ENCODE data around the gene ATF6.

Gene ATF6

GRCh38 chr1:161933592-161934588, 167.8 kb downstream of the ATF6 start:
- H3K27me3 ChIP-seq (ENCODE audit: insufficient read depth, low read length), result no peaks in the 10 kb centered on the region
- no peak overlapping the region for H3K4me3 ChIP-seq (ENCODE audit: low read depth, low read length)
- peaks cover 23% of the 10 kb centered on the region for H3K4me1 ChIP-seq (ENCODE audit: control insufficient read depth, insufficient read depth, low read length, unreplicated experiment)
- no peaks in the 10 kb centered on the region for H3K79me2 ChIP-seq (ENCODE audit: control insufficient read depth, insufficient read depth, low read length, unreplicated experiment)
- no peak overlapping the region for H2AFZ ChIP-seq (ENCODE audit: low read length, unreplicated experiment)
- no peak overlapping the region for H3K27ac ChIP-seq (ENCODE audit: low read depth, low read length)
- H3K36me3 ChIP-seq (ENCODE audit: insufficient read depth, low read length), result peaks cover 6% of the 10 kb centered on the region; the same call in 1 of the 2 replicates

GRCh38 chr1:161935264-161935663, 169.1 kb downstream of the ATF6 start:
- no peaks in the 10 kb centered on the region for H3K79me2 ChIP-seq (ENCODE audit: control insufficient read depth, insufficient read depth, low read length, unreplicated experiment)
- H3K4me1 ChIP-seq (ENCODE audit: control insufficient read depth, insufficient read depth, low read length, unreplicated experiment), result peaks cover 9% of the 10 kb centered on the region
- no peak overlapping the region for H3K4me3 ChIP-seq (ENCODE audit: low read depth, low read length)
- peaks cover 6% of the 10 kb centered on the region; the same call in 1 of the 2 replicates for H3K36me3 ChIP-seq (ENCODE audit: insufficient read depth, low read length)
- H3K27ac ChIP-seq (ENCODE audit: low read depth, low read length), result no peak overlapping the region
- no peak overlapping the region for H2AFZ ChIP-seq (ENCODE audit: low read length, unreplicated experiment)
- H3K27me3 ChIP-seq (ENCODE audit: insufficient read depth, low read length), result no peaks in the 10 kb centered on the region

DNA sequence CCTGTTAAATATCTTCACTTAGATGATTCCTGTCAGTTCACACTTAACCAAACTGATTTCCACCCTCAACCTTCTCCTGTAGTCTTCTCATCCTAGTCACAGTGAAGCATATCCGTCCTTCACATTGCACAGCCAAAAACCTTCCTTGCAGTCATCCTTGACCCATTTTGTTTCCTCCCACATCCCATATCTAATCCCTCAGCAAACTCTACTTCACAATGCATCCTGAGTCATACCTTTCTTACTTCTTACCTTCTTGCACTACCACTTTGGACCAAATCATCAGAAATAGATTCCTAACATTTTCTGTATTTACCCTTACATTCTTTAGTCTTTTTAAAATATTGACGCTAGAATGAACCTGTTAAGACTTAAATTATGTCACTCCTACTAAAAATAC, 170.7 kb downstream of the ATF6 start:
- Histone ChIP-seq H2AFZ (ENCODE audit: low read length, unreplicated experiment) (no peak overlapping the region), H3K79me2 (ENCODE audit: control insufficient read depth, insufficient read depth, low read length, unreplicated experiment) (no peaks in the 10 kb centered on the region), H3K27ac (ENCODE audit: low read depth, low read length) (no peak overlapping the region), H3K36me3 (ENCODE audit: insufficient read depth, low read length) (peaks cover 6% of the 10 kb centered on the region; the same call in 1 of the 2 replicates), H3K4me3 (ENCODE audit: low read depth, low read length) (no peak overlapping the region), H3K27me3 (ENCODE audit: insufficient read depth, low read length) (no peaks in the 10 kb centered on the region), H3K4me1 (ENCODE audit: control insufficient read depth, insufficient read depth, low read length, unreplicated experiment) (peaks cover 17% of the 10 kb centered on the region)

GRCh38 chr1:161940866-161941591, 174.9 kb downstream of the ATF6 start:
- Histone ChIP-seq H3K27me3 (ENCODE audit: insufficient read depth, low read length) (no peaks in the 10 kb centered on the region), H3K27ac (ENCODE audit: low read depth, low read length) (peak overlapping the region; percentile 23; the same call in 1 of the 2 replicates), H2AFZ (ENCODE audit: low read length, unreplicated experiment) (no peak overlapping the region), H3K79me2 (ENCODE audit: control insufficient read depth, insufficient read depth, low read length, unreplicated experiment) (no peaks in the 10 kb centered on the region), H3K36me3 (ENCODE audit: insufficient read depth, low read length) (peaks cover 4% of the 10 kb centered on the region; the same call in 1 of the 2 replicates), H3K4me3 (ENCODE audit: low read depth, low read length) (no peak overlapping the region), H3K4me1 (ENCODE audit: control insufficient read depth, insufficient read depth, low read length, unreplicated experiment) (peaks cover 17% of the 10 kb centered on the region)

- no peaks in the 10 kb centered on the region for H3K79me2 ChIP-seq (ENCODE audit: control insufficient read depth, insufficient read depth, low read length, unreplicated experiment)
- H3K4me3 ChIP-seq (ENCODE audit: low read depth, low read length), result no peak overlapping the region
- H3K4me1 ChIP-seq (ENCODE audit: control insufficient read depth, insufficient read depth, low read length, unreplicated experiment), result peaks cover 17% of the 10 kb centered on the region
- no peaks in the 10 kb centered on the region for H3K27me3 ChIP-seq (ENCODE audit: insufficient read depth, low read length)
- H3K27ac ChIP-seq (ENCODE audit: low read depth, low read length), result peak overlapping the region; percentile 23; the same call in 1 of the 2 replicates
- H2AFZ ChIP-seq (ENCODE audit: low read length, unreplicated experiment), result no peak overlapping the region
- peaks cover 4% of the 10 kb centered on the region; the same call in 1 of the 2 replicates for H3K36me3 ChIP-seq (ENCODE audit: insufficient read depth, low read length)
Observed at GRCh38 chr1:161941726-161942436, 175.8 kb downstream of the ATF6 start.

DNA sequence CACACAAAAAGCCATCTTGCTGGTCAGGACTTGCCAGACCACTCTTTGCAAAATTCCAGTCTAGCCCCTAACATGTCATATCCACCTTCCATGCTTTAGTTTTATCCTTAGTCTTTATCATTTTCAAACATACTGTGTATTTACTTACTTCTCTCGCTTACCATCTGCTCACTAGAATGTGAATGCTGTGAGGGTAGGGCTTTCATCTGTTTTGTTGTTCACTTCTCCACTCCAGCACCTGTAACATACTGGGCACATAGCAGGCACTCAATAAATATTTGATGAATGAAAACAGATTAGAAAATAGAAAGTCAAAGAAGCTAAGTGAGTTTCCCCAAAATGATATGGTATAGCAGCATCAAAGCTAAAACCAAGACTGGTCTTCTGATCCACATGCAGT, 177.6 kb downstream of the ATF6 start:
- no peak overlapping the region for H2AFZ ChIP-seq (ENCODE audit: low read length, unreplicated experiment)
- peaks cover 4% of the 10 kb centered on the region; the same call in 1 of the 2 replicates for H3K36me3 ChIP-seq (ENCODE audit: insufficient read depth, low read length)
- no peaks in the 10 kb centered on the region for H3K27me3 ChIP-seq (ENCODE audit: insufficient read depth, low read length)
- H3K27ac ChIP-seq (ENCODE audit: low read depth, low read length), result no peak overlapping the region
- no peaks in the 10 kb centered on the region for H3K79me2 ChIP-seq (ENCODE audit: control insufficient read depth, insufficient read depth, low read length, unreplicated experiment)
- H3K4me3 ChIP-seq (ENCODE audit: low read depth, low read length), result no peak overlapping the region
- H3K4me1 ChIP-seq (ENCODE audit: control insufficient read depth, insufficient read depth, low read length, unreplicated experiment), result peaks cover 17% of the 10 kb centered on the region

DNA sequence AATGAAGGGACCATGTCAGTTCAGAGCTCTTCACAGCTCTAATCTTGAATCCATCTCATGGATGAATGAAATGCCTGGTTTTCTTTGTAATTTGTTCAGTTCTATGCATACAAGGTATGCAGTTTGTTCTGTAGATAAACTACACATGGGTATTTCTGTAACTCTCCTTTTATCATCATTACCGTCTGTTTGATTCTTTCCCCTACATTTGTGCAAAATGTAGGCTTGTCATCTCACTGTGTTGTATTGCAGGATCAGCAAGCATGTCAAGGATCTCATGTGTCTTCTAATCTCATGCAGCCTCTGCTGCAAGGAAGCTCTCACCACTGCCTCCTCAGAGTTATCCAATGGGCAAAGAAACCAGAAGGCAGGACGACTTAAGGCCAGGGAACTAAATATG, 178.3 kb downstream of the ATF6 start:
- Histone ChIP-seq H3K79me2 (ENCODE audit: control insufficient read depth, insufficient read depth, low read length, unreplicated experiment) (no peaks in the 10 kb centered on the region), H3K27me3 (ENCODE audit: insufficient read depth, low read length) (no peaks in the 10 kb centered on the region), H3K36me3 (ENCODE audit: insufficient read depth, low read length) (peaks cover 4% of the 10 kb centered on the region; the same call in 1 of the 2 replicates), H2AFZ (ENCODE audit: low read length, unreplicated experiment) (no peak overlapping the region), H3K27ac (ENCODE audit: low read depth, low read length) (no peak overlapping the region), H3K4me1 (ENCODE audit: control insufficient read depth, insufficient read depth, low read length, unreplicated experiment) (peaks cover 17% of the 10 kb centered on the region), H3K4me3 (ENCODE audit: low read depth, low read length) (no peak overlapping the region)

DNA sequence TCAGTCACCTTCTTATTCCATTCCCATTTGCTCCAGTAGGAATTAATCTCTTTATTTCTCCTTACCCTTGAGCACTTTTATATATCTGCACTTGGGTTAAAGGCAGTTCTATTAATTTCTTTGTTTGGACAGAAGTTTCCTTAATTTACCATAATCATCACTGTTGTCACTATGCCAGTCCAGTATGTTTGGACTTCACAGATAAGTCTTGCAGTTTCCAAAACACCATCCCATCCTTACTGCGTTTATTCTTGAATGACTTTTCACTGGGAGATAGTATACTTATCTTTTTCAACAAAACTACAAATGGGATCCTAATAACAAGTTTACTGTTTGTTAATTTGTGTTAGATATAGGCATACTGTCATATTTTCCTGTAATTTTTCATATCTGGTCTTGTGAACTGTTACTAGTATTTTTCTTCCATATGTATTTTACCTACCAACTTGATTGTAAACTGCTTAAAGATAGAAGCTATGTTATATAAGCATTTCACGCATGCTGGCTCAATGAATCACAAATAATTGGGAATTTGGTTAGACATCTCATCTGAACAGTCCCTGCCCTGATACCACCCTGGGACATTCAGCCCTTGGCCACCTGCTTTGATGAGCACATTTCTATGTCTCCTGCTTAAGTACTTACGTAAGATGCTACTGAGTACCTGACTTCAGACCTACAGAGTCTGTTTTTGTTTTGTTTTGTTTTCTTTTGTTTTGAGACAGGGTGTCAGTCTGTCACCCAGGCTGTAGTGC, 179.4 kb downstream of the ATF6 start:
- no peak overlapping the region for H3K4me3 ChIP-seq (ENCODE audit: low read depth, low read length)
- no peak overlapping the region for H3K27ac ChIP-seq (ENCODE audit: low read depth, low read length)
- H2AFZ ChIP-seq (ENCODE audit: low read length, unreplicated experiment), result no peak overlapping the region
- H3K79me2 ChIP-seq (ENCODE audit: control insufficient read depth, insufficient read depth, low read length, unreplicated experiment), result no peaks in the 10 kb centered on the region
- H3K36me3 ChIP-seq (ENCODE audit: insufficient read depth, low read length), result peaks cover 4% of the 10 kb centered on the region; the same call in 1 of the 2 replicates
- H3K4me1 ChIP-seq (ENCODE audit: control insufficient read depth, insufficient read depth, low read length, unreplicated experiment), result peaks cover 17% of the 10 kb centered on the region
- no peaks in the 10 kb centered on the region for H3K27me3 ChIP-seq (ENCODE audit: insufficient read depth, low read length)

- Histone ChIP-seq H3K4me3 (ENCODE audit: low read depth, low read length) (no peak overlapping the region), H2AFZ (ENCODE audit: low read length, unreplicated experiment) (no peak overlapping the region), H3K36me3 (ENCODE audit: insufficient read depth, low read length) (peaks cover 4% of the 10 kb centered on the region; the same call in 1 of the 2 replicates), H3K79me2 (ENCODE audit: control insufficient read depth, insufficient read depth, low read length, unreplicated experiment) (no peaks in the 10 kb centered on the region), H3K4me1 (ENCODE audit: control insufficient read depth, insufficient read depth, low read length, unreplicated experiment) (peaks cover 9% of the 10 kb centered on the region), H3K27ac (ENCODE audit: low read depth, low read length) (no peak overlapping the region), H3K27me3 (ENCODE audit: insufficient read depth, low read length) (no peaks in the 10 kb centered on the region)
Observed at GRCh38 chr1:161946071-161946987, 180.2 kb downstream of the ATF6 start.
